IPS-15b (cell line): ENCODE data around the gene ATF6B.

Source experiments
- H3K27me3 ChIP-seq: one replicate; pipeline ENCODE4 v1.6.1; 2013; ENCODE audit warnings: low read length; ENCODE audit not compliant: control insufficient read depth, insufficient read depth
- H3K36me3 ChIP-seq: one replicate; pipeline ENCODE4 v1.6.1; 2013; ENCODE audit warnings: low read length; ENCODE audit not compliant: control insufficient read depth, insufficient read depth
- H3K4me1 ChIP-seq: one replicate; pipeline ENCODE4 v1.6.1; 2013; ENCODE audit warnings: mild to moderate bottlenecking, low read length; ENCODE audit not compliant: control insufficient read depth, insufficient read depth
- H3K4me3 ChIP-seq: one replicate; pipeline ENCODE4 v1.5.1; 2013; ENCODE audit warnings: low read depth, low read length
- H3K9ac ChIP-seq: one replicate; pipeline ENCODE4 v1.6.1; 2013; ENCODE audit warnings: low read depth, mild to moderate bottlenecking, low read length
- H3K9me3 ChIP-seq: one replicate; pipeline ENCODE4 v1.6.1; 2013; ENCODE audit warnings: mild to moderate bottlenecking, low read length; ENCODE audit not compliant: control insufficient read depth, insufficient read depth

The ATF6B gene

DNA sequence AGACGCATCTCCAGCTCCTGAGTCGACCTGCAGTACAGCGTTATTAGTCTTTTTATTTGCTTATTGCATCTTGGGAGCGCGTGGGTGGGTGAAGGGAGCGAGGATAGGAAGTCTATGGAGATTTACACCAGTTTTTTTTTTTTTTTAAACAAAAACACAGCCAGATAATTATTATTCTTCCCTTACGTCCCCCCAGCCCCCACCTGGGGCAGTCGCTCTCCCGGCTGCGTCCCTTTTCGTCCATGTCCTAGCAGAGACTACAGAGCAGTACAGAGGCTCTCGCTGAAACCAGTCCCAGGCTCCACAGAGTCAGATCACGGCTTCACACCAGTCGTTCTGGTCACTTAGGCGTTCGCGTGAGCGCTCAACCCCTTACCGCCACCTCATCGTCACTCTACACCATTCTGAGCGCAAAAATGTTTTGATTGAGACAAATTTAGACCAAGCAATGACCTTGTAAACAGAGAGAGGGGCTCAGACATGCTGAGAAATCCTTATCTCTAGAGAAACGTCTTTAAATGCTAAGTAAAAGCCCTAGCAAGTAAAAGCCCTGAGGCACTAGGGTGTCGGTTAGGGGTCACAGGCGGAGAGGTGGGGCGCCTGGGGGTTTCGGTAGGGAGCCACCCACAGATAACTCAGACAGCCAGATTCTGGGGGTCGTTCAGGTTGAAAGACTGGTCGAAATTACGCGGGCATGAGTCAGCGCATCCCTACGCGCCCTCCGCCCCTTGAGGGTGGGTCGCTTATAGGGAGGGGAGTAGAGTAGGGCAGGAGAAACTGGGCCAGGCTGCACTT is 24.9 kb upstream of the ATF6B start:
- peaks cover 5% of the 10 kb centered on the region for H3K36me3 ChIP-seq
- peak overlapping the region; percentile 92 for H3K4me3 ChIP-seq
- peaks cover 41% of the 10 kb centered on the region for H3K27me3 ChIP-seq
- no peaks in the 10 kb centered on the region for H3K9me3 ChIP-seq
- H3K9ac ChIP-seq, result no peak overlapping the region
- peaks cover 16% of the 10 kb centered on the region for H3K4me1 ChIP-seq

DNA sequence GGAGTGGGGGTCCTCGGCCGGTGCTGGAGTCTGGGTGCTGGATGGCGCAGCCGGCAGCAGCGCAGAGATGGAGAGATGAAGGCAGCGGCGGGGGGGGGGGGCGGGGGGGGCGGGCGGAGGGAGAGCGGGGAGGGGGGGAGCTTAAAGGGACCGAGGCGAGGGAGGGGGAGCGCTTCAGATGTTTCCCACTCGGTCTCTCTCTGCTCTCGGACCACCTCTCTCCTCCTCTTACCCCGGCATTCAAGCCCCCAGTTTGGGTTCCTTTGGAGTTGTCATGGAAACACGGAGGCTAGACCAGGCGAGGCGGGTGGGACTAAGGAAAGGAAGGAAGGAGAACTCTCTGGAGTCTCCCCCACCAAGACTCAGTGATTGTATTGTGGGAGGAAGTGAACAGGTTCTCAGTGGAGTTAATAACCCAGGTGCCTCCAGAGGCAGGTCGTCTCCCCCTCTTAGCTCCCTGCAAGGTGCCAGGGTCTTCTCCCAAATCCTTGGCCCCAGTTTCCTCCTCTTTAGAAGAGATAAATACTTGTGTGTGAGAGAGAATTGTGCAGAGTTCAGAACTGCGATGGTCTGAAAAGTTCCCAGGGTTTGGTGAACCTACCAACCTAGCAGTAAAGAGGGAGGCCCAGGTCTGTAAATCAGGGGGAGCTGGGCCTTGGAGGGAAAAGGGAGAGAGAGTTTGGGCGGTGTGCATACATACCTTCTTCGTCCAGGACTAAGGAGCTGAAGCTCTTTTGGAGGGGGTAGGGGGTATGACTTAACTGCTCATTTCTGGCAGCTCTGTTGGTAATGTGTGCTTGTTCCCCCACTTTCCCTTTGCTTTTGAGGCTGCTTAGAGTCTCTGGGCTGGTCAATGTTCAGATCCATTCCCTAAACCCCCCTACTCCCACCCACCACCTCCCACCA is 24.1 kb upstream of the ATF6B start, which contains the start of gene PRRT1:
TSS of gene PRRT1 (minus strand) at position 77 of the 906 bp plus-strand sequence. CDS start 112 bp downstream, outside the sequence.
- Histone ChIP-seq H3K9me3 (no peaks in the 10 kb centered on the region), H3K27me3 (peaks cover 45% of the 10 kb centered on the region), H3K4me3 (peak within 1 kb of the TSS; percentile 92), H3K9ac (no peak within 1 kb of the TSS), H3K36me3 (no peaks in the 10 kb centered on the region), H3K4me1 (peaks cover 16% of the 10 kb centered on the region)

DNA sequence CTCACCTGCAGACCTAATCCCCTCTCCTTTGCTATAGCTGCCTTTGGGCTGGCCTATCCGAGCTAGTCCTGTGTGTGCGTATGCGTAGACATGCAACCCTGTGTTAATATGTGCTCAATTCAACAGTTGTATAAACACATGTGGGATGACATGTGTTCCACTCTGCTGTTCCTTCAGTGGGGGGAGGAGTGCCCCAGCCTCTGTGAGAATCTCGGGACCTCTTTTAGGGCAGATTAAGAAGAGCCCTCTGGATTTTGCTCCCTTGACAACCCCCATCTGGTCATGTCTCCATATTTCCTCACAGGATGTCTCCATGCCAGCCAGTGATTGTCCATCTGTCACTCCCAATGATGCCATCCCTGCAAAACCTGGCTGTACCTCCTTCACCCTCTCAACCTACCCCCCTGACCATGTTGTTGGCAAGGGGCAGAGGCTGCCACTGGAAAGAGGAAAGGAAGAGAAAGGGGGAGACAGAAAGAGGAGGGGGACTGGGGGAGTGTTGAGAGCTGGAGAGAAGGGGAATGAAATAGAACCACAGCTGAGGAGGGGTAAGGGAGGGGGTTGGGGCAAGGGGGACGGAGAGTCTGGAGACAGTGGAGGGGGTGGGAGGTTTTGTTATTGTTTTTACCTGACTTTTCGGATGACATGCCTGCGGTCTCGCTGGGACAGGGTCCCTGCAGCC is 23.3 kb upstream of the ATF6B start:
- Histone ChIP-seq H3K9ac (no peak overlapping the region), H3K9me3 (no peaks in the 10 kb centered on the region), H3K4me3 (peak overlapping the region; percentile 31)

DNA sequence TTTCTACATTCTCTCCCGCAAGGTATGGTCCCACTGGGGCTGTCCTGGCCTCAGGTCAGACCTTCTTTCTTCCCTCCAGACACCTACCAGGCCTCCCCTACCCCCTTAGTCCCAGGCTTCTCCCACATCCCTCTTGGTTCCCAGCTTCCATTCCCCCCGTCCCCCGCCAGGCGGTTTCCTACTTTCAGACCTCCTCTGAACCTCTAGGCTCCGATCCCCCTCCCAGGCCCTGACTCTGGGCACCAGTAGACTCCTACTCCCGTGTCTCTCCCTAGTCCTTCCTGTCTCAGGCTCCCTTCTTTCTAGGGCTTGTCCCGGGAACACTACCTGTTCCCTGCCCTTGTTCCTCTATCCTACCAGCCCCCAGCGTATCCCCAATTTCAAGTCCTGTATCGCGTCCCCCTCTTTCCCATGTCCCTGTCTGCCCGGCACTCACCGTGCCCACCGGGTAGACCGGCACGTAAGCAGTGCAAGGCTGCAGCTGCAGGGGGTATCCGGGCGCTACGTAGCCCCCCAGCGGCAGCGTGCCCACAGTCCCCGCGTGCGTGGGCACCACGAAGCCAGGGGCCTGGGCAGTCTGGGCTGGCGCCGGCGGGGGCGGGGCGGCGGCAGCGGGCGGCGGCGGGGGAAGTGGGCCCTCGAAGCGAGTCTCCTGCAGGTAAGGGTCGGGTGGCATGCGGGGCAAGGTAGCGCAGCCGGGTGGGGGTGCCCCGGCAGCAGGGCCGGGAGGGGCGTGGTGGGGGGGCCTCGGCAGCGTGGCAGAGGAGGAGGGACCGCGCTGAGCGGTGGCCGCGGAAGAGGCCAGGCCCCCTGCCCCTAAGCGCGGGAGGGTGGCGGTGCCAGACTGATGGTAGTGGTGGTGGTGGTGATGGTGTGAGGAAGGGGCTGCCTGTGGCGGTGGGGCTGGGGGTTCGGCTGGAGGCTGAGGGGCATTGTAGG is 22.2 kb upstream of the ATF6B start:
- H3K27me3 ChIP-seq, result peaks cover 48% of the 10 kb centered on the region
- H3K36me3 ChIP-seq, result no peaks in the 10 kb centered on the region
- H3K9me3 ChIP-seq, result no peaks in the 10 kb centered on the region
- H3K4me1 ChIP-seq, result peaks cover 24% of the 10 kb centered on the region
- no peak overlapping the region for H3K9ac ChIP-seq
- H3K4me3 ChIP-seq, result peak overlapping the region; percentile 58

More for the DNA sequence above, 23.3 kb upstream of the ATF6B start:
- H3K4me1 ChIP-seq, result peaks cover 22% of the 10 kb centered on the region
- H3K36me3 ChIP-seq, result no peaks in the 10 kb centered on the region
- peaks cover 48% of the 10 kb centered on the region for H3K27me3 ChIP-seq

DNA sequence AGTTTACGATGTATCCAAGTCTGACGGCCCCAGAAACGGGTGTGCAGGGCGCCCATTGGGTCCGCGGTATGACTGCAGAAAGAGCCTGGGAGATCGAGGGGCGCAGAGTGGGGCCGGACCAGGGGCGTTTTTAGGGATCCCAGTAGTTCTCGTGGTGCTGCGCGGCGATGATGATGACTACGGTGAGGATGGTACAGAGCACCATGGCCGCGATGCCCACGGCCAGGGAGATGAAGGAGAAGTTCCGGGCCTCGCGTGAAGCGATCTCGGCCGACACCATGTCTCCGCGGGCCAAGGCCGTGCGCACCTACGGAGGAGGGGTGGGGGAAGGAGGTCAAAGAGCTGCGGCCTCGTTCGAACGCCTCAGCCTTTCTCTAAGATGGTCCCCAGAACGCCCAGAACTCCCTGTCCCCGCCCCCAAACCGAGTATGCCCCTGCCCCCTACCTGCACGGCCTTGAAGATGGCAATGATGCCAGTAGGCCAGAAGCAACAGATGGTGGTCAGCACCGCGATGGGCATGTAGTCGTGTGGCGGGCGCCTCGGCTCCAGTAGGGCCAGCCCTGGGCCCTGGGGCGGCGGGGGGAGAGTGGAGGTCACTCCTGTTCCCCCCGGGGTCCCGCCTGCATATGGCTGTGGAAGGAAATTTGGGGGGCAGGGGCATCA is 21.2 kb upstream of the ATF6B start:
- Histone ChIP-seq H3K9me3 (no peaks in the 10 kb centered on the region), H3K4me1 (peaks cover 21% of the 10 kb centered on the region), H3K27me3 (peaks cover 48% of the 10 kb centered on the region), H3K9ac (peak overlapping the region; percentile 9), H3K4me3 (peak overlapping the region; percentile 73), H3K36me3 (no peaks in the 10 kb centered on the region)

DNA sequence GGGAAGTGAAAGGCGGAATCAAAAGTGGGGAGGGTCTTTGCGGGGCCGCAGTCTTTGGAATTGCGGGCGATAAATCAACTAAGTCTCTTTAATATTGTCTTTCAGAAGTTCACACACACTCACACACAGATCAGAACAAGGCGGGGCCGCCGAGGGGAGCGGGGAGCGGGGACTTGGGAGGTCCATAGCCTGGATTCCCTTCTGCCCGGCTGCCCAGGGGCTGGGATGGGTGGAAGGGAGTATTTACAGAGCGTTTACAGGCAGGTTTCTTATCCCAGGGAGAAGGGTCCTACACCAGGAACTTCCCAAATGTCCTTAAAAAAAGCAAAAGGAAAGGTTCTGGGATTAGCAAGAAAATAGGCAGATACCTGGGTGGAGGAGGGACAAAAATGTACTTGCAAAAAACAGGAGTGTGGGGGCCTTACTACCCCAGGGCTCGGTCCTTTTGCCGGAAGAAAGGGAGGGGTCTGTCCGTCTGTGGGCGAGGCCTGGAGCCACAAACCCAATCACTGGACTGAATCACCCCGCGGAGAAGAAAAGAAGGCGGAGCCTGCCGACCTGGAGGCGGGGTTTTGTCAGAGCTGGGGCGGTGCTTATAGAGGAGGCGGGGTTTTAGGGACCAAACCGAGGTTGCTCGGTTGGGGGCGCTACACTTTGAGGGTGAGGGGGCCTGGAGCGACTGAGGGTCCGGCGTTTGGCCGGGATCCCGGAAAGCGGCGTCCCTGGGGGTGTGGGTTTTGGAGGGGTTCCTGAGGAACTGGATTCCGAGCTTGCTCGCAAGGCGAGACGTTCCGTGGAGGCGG is 20.4 kb upstream of the ATF6B start:
- H3K9ac ChIP-seq, result peak overlapping the region; percentile 9
- no peaks in the 10 kb centered on the region for H3K9me3 ChIP-seq
- H3K4me1 ChIP-seq, result peaks cover 21% of the 10 kb centered on the region
- H3K4me3 ChIP-seq, result peak overlapping the region; percentile 73
- H3K27me3 ChIP-seq, result peaks cover 48% of the 10 kb centered on the region
- H3K36me3 ChIP-seq, result no peaks in the 10 kb centered on the region

DNA sequence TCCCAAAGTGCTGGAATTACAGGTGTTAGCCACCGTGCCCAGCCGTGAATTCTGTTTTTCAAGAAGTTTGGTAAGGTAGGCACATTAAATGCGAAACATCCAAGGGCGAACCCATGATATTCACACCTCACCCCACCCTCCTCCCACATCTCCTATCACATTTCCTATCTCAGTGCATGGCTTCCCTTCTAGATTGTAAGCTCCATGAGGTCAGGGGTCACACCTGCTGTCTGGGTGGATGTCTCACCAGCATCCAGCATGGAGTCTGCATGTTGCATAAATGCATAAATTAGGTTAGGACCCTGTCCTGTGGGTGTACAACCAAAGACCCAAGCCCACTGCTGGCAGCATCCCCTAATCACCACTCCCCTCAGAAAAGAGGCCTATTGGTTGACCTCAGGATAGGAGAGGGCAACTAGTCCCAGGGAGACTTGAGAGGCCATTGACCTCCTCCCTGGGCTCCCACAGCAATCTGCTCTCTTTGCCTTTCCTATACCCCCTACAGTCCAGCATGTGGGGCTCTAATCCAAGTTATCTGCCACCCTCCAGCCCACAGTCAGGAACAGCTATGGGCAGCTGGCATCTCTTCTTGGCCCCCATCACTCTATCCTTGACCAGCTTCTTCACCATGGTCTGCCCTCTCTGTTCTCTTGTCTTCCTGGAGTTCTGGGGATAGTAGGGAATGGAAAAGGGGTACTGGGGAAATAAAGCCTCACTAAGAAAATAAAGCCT is 19.5 kb upstream of the ATF6B start:
- Histone ChIP-seq H3K4me1 (peaks cover 17% of the 10 kb centered on the region), H3K36me3 (no peaks in the 10 kb centered on the region), H3K27me3 (peaks cover 41% of the 10 kb centered on the region), H3K9ac (no peak overlapping the region), H3K4me3 (peak overlapping the region; percentile 73), H3K9me3 (no peaks in the 10 kb centered on the region)

DNA sequence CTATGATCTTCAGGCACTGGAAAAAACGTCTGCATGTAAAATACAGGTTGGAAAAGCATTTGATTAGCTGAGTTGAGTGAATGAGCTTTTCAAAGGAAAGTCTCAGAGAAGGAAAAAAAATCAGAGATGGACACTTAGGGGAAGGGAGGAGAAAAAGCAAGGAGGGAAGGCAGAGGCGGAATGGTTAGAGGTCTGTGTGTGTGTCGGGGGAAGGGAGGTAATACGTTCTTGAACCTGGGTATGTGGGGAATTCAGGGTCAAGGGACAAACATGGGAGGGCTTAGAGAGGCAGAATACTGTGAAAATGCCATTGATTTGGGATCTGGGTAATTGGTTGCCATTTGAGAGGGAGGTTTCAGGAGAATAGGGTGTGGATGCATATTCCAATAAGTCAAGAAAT is 18.6 kb upstream of the ATF6B start:
- H3K27me3 ChIP-seq, result peaks cover 34% of the 10 kb centered on the region
- no peaks in the 10 kb centered on the region for H3K9me3 ChIP-seq
- no peak overlapping the region for H3K9ac ChIP-seq
- peaks cover 12% of the 10 kb centered on the region for H3K4me1 ChIP-seq
- no peaks in the 10 kb centered on the region for H3K36me3 ChIP-seq
- H3K4me3 ChIP-seq, result no peak overlapping the region

DNA sequence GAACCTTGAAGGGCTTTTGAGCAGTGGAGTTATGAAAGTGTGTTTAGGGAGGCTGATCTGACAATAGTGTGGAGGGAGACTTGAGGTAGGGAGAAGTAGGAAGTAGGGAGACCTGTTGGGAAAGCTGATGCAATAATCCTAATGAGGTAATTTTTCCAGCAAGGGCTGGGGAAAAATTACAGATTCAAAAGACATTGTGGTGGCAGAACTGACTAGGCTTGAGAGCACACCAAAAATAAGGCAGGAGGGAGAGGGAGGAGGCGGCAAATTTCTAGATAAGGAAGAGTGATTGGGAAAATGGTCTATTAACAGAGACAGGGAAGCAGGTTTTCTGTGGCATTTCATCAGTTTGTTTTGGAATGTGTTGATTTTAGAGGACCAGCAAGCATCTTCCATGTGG is 18.2 kb upstream of the ATF6B start:
- no peaks in the 10 kb centered on the region for H3K9me3 ChIP-seq
- H3K4me1 ChIP-seq, result peaks cover 12% of the 10 kb centered on the region
- no peak overlapping the region for H3K9ac ChIP-seq
- H3K4me3 ChIP-seq, result no peak overlapping the region
- peaks cover 31% of the 10 kb centered on the region for H3K27me3 ChIP-seq
- no peaks in the 10 kb centered on the region for H3K36me3 ChIP-seq
